HG02884 (cell line): Measurements from ENCODE around the gene AIFM2.

ENCODE experiments used
- ATAC-seq: cut with Tn5 transposase; IDR thresholded peaks from one replicate; pipeline ENCODE4 v1.9.1; 2021; ENCODE audit warnings: mild to moderate bottlenecking, moderate library complexity; ENCODE audit not compliant: unreplicated experiment

AIFM2 gene

DNA sequence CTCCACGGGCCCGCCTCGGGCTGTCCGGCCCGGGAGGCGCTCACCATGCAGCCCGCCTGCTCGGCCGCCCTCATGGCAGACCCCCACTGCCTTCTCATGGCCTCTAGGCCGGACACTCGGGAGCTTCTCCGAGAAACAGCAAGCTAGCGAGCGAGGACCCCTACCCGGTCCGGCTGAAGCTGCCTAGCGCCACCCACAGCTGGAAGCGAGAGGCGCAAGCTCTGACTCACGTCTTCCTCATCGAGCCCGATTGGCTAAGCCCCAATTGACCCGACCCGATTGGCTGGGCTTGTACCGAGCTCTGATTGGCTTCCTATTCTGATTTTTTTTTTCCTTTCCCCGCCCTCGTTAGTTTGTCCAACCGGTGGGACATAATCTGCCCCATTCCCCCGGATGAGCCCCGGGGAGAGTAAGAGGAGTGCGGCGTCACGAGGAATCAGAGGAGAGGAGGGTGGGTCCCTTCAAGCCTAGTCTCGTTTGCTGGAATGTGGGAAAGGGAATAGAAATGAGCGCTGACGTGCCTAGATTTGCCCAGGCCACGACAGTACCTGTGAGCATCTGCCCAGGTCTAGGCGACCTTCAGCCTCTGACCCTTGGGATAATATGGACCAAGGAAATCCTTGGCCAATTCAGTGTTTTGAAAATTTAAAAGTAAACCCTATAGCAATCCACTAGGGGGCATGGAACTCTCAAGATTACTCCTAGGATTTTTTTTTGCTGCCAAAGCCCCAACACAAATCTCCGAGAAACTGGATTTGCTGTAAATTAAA is 14.0 kb upstream of the AIFM2 start, which contains the start of gene TYSND1:
Gene TYSND1, minus strand, starts transcription at position 212 of the 770 bp plus-strand sequence. Its CDS starts 114 bp downstream, at position 98.
- peak; percentile 88 for ATAC-seq

DNA sequence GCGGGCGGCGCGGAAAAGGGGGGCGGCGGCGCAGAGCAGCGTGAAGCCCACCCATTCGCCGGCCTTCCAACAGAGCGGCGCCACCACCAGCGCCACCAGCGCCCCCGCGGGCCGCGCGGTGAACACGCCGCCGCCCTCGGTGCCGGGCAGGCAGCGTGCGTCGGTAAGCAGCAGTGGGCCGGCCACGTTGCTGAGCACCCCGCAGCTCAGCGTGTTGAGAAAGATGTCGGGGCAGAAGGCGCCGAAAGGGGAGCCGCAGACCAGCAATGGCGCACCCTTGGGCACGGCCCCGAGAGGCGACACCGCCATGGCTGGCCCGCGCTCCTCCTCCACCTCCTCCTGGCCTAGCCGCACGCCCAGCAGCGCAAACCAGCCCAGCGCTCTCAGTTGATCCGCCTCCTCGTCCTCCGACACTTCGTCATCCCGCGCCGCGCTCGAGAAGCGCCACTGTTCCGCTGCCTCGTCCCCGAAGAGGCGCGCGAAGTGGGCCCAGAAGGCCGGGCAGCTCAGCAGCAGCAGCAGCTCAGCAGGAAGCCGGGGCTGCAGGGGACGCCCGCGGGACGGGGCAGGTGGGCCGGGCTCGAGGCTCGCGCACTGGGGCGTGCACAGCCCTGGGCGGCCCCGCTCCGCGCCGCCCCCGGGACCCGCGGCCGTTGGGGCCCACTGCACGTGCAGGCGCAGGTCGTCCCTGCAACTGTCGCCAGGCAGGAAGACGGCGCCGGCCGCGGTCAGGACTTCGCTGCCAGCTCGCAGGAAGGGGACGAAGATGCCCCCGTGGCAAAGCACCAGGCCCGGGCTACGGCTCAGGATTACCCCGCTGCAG is 13.3 kb upstream of the AIFM2 start:
- ATAC-seq, result peak; percentile 42

GRCh38 chr10:70145166-70145665 is 12.6 kb upstream of the AIFM2 start:
- ATAC-seq, result peak; percentile 7

GRCh38 chr10:70144372-70145110 is 11.9 kb upstream of the AIFM2 start:
- ATAC-seq, result no peak

DNA sequence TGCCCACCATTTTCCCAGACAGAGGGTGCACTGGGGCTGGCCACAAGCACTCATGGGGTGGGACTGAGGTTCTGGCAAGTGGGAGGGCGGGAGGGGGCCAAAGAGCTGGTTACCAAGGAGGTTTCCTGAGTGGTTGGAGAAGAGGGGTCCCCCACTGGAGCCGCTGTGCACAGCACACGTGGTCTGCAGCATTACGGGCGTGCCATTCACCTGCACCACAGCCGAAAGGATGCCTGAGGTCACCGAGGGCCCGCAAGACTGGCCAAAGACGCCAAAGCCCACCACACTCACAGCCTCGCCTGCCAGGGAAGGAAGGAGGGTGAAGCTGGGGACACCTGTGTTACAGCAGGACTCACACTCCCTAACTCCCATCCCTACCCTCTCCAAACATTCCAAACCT is 9.9 kb upstream of the AIFM2 start:
- ATAC-seq, result no peak

GRCh38 chr10:70140297-70140696 is 7.7 kb upstream of the AIFM2 start:
- ATAC-seq, result no peak

- ATAC-seq, result no peak
These were observed 7.3 kb upstream of the AIFM2 start for GRCh38 chr10:70139997-70140250.

DNA sequence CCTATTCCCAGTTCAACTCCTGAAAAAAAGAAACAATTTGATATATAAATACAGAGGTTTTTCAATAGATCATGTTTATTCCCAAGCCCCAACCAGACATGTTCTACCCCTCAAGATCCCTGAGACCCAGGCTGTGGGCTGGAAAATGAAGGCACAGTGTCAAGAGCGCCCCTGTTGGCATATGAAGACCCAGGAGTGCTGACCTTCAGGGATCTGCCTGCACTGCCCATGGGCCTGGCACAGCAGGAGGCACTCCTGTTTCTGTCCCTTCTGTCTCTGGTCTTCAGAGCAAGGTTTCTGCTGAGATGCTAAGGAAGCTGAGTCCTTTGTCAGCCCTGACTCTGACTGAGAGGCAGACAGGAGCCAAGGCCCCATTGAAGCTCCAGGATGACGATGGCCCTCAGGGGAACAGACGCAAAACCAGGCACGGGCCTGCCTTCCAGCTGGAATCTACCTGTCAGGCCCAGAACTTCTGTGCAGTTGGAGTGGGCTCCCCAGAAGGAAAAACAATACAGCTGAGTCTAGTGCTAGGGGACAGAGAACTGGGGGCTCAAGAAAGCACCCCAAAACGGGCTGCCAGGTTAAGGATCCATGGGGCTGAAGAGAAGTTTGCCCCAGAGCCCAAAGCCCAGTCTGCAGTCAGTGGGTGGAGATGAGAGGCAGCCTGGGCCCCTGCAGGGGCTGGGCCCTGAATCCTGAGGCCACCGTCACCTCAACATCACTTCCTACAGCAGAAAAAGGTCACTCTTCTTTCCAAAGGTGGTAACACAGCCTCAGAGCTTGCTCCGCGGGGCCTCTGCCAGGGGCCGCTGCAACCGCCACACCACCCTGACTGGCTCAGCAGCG is 6.7 kb upstream of the AIFM2 start:
- no peak for ATAC-seq

DNA sequence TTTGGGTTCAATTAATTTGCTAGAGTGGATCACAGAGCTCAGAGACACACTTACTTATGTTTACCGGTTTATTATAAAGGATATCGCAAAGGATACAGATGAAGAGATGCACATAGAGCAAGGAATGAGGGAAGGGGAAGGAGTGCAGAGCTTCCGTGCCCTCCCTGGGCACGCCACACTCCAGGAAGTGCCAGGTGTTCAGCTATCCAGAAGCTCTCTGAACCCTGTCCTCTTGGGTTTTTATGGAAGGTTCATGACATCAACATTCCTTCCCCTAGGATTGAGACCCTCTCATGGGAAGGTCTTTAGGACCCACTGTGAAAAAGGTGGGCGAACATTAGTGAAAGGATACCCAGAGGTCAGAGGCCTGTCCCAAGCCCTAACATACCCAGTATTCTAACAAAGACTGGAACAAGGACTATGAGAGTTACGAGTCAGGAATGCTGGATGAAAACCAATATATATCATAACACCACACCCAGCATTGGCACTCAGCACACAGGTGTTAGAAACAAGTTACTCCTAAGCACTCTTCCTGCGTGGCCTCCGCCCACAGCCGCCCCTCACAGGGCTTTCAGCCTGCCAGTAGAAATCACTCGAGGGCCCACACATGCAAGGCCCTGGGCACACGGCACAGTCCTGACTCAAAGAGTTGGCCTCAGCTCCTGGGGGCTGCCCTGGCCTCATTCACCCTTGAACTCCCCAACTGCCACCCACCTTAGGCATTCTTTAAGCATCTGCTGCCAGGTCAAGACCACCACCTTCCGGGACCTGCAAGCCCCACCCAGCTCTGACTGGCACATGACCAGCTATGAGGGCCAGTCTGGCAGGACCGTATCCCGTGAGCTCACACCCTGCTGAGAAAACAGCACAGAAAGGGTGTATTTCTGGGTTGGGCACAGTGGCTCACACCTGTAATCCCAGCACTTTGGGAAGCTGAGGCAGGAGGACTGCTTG is 5.6 kb upstream of the AIFM2 start:
- no peak for ATAC-seq

DNA sequence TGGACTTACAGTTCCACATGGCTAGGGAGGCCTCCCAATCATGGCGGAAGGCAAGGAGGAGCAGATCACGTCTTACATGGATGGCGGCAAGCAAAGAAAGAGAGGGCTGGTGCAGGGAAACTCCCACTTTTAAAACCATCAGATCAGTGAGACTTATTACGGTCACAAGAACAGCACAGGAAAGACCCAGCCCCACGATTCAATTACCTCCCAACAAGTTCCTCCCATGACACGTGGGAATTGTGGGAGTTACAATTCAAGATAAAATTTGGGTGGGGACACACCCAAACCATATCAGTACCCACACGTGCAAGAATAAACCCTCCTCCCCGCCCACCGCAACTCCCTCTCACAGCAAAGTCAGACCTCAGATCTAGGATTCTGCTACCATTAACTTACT is 4.5 kb upstream of the AIFM2 start:
- ATAC-seq, result no peak

GRCh38 chr10:70135684-70136083 is 3.1 kb upstream of the AIFM2 start:
- no peak for ATAC-seq

- no peak for ATAC-seq
These were observed 2.4 kb upstream of the AIFM2 start for GRCh38 chr10:70135046-70135445.

GRCh38 chr10:70131560-70131937 is 1.1 kb downstream of the AIFM2 start:
- no peak for ATAC-seq

DNA sequence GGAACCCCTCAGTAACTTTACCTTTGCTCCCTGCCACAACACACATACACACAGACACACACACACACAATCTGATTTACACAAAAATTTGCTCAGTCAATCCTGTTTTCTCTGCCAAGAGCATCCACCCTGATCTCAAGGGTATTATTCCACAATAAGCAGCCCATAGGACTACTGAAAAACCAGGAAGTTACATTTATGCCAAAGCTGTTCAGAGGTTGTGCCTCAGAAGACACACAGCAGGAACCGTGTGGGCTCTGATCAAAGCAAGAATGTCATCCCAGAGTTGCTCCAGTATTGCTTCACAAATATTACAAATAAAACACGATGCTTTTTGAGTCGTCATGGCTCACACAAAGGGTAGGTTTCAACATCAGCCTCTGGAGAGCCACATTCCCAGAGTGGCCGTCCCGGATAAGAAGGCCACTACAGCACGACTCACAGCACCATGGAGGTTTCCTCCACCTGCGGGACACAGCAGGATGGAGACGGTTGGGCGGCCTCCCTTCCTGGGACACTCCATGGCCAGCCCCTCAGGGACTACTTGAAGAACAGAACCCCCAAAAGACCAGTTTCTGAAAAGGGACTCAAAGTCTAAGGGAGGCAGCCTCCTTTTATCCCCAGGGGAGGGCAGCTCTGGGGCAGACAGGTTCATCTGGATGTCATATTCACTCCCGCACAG is 1.6 kb downstream of the AIFM2 start:
- ATAC-seq, result no peak

GRCh38 chr10:70126700-70127395 is 5.8 kb downstream of the AIFM2 start:
- ATAC-seq, result no peak

GRCh38 chr10:70125918-70126552 is 6.6 kb downstream of the AIFM2 start:
- no peak for ATAC-seq

DNA sequence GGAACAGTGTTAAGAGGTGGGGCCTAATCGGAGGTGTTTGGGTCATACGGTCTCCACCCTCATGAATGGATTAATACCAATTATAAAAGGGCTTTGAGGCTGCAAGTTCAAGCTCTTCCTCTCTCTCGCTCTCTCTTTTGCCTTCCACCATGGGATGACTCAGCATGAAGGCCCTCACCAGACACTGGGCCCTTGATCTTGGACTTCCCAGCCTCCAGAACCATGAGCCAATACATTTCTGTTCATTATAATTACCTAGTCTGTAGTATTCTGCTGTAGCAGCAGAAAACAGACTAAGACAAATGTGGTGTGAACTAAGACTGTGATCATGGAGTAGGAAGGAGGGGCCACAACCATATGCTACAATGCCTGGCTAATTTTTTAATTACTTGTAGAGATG is 7.7 kb downstream of the AIFM2 start:
- no peak for ATAC-seq

DNA sequence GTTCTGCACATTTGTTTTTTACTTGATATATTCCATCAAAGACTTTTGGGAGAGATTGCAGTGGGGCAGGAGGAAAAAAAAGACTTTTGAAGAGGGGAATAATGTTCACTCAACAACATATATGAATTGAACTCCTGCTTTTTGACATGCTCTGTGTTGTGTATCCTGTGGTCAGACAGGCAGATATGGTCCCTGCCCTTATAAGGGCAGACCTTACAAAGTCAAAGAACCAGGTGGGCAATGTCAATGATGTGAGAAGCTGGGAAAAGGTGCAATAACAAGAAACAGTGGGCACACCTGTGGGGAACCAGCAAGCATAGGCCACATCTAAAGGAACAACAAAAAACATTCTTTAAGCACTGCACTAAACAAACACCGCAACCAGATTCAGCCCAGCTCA is 8.2 kb downstream of the AIFM2 start:
- ATAC-seq, result no peak
